OCI-LY3 (cell line): ENCODE results near the gene DCP2.

Source experiments
- CTCF ChIP-seq: fragments of 200-600, 300-600 bp; sonication (generic); IDR thresholded peaks from 2 replicates; pipeline ENCODE4 v1.5.1; 2014; ENCODE audit warnings: antibody characterized with exemption, low read length, low read depth
- EZH2phosphoT487 ChIP-seq: fragments of 200-600 bp; shearing (Covaris generic); IDR thresholded peaks from 2 replicates; pipeline ENCODE4 v1.6.1; 2018; ENCODE audit warnings: antibody characterized with exemption, mixed run types, low read depth

DNA sequence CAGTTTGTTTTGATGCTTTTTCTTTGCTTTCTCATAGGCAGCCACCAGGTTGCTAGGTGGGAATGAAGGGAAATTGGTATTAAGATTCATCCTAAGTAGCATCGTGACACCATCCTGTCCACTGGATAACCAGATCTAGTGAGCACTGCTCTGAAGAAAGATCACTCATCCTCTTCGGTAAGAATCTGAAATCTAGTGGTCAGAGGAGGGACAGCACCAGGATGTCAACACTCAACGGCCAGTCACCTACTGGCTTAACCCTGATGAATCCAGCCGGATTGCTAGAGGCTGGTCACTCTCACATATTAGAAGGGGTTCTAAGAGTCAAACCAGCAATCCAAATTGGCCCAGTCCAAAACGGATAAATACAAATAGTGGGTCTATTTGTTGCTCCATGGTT, 50.8 kb downstream of the DCP2 start:
- TF ChIP-seq CTCF = no peak
- TF ChIP-seq EZH2phosphoT487 = no peak
